ENCODE results near the gene TAF1B.

DNA sequence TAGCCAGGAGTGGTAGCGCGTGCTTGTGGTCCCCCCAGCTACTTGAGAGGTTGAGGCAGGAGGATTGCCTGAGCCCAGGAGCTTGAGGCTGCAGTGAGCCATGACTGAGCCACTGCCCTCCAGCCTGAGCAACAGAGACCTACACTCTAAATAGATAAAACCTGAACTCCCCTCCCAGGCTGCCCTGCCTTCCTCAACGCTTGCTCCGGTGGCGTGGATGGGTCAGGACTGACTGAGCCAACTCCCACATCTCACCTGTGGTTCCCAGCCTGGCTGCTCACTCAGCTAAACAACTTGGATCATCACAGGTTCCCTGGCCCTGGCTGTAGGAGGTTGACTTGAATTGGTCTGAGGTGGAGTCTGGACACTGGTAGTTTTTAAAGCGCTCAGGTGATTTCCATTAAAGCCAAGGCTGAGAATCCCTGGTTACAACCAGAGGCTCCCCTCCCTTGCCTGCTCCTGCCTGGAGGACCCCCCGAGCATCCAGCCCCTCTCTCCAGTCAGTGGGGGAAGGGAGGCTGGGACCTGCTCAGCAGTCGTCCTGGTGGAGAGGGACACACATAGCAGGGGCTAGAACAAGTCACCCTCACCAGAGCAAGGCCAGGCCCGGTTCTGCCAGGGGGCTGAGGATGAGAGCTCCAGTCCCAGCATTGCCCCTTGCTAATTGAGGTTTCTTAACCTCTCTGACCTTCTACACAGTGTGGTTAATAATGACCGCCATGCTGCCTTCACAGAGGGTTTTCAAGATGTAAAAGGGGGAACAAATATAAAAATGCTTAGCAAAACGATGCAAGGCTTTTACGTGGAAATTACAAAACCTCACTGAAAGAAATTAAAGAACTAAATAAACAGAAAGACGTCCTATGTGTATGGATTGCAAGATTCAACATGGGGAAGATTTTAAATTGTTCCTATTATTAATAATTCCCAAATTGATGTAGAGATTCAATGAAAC is 46.9 kb upstream of the TAF1B start:
- TF ChIP-seq TAF1 (IDR thresholded peaks at IDR 0.05; ENCODE audit: low read depth), result no peak
- no peak for TF ChIP-seq CREB1 (IDR thresholded peaks at IDR 0.05; ENCODE audit: low read depth)
- TF ChIP-seq, protein P1, sequence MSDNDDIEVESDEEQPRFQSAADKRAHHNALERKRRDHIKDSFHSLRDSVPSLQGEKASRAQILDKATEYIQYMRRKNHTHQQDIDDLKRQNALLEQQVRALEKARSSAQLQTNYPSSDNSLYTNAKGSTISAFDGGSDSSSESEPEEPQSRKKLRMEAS (IDR thresholded peaks at IDR 0.05), result no peak
- TF ChIP-seq RAD21 (IDR thresholded peaks at IDR 0.05; ENCODE audit: low read depth), result no peak
- TF ChIP-seq, protein P2, sequence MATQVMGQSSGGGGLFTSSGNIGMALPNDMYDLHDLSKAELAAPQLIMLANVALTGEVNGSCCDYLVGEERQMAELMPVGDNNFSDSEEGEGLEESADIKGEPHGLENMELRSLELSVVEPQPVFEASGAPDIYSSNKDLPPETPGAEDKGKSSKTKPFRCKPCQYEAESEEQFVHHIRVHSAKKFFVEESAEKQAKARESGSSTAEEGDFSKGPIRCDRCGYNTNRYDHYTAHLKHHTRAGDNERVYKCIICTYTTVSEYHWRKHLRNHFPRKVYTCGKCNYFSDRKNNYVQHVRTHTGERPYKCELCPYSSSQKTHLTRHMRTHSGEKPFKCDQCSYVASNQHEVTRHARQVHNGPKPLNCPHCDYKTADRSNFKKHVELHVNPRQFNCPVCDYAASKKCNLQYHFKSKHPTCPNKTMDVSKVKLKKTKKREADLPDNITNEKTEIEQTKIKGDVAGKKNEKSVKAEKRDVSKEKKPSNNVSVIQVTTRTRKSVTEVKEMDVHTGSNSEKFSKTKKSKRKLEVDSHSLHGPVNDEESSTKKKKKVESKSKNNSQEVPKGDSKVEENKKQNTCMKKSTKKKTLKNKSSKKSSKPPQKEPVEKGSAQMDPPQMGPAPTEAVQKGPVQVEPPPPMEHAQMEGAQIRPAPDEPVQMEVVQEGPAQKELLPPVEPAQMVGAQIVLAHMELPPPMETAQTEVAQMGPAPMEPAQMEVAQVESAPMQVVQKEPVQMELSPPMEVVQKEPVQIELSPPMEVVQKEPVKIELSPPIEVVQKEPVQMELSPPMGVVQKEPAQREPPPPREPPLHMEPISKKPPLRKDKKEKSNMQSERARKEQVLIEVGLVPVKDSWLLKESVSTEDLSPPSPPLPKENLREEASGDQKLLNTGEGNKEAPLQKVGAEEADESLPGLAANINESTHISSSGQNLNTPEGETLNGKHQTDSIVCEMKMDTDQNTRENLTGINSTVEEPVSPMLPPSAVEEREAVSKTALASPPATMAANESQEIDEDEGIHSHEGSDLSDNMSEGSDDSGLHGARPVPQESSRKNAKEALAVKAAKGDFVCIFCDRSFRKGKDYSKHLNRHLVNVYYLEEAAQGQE (IDR thresholded peaks at IDR 0.05; ENCODE audit: low read depth), result no peak
- no peak for TF ChIP-seq TEAD4 (IDR thresholded peaks at IDR 0.05)
- no peak for TF ChIP-seq EP300 (IDR thresholded peaks at IDR 0.05; ENCODE audit: borderline replicate concordance)
- no peak for TF ChIP-seq FOXM1 (IDR thresholded peaks at IDR 0.05; ENCODE audit: borderline replicate concordance, low read depth)
- TF ChIP-seq YY1 (IDR thresholded peaks at IDR 0.05; ENCODE audit: low read depth), result no peak
- no peak for TF ChIP-seq NFIC (IDR thresholded peaks at IDR 0.05)
- no peak for TF ChIP-seq CEBPB (IDR thresholded peaks at IDR 0.05)
- no peak for TF ChIP-seq ZBTB7A (IDR thresholded peaks at IDR 0.05; ENCODE audit: low read depth)
- TF ChIP-seq, protein P3, sequence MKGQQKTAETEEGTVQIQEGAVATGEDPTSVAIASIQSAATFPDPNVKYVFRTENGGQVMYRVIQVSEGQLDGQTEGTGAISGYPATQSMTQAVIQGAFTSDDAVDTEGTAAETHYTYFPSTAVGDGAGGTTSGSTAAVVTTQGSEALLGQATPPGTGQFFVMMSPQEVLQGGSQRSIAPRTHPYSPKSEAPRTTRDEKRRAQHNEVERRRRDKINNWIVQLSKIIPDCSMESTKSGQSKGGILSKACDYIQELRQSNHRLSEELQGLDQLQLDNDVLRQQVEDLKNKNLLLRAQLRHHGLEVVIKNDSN (IDR thresholded peaks at IDR 0.05), result no peak

Measured in Ishikawa (cell line).